CD14-positive monocyte (primary cell): ENCODE data around the gene LOXHD1. TPM values are rescaled to one million over a fixed set of nuclear protein-coding genes. Genes with fewer than 3 reads are reported as not detected.

Source experiments
- DNase-seq, 3 donors: peaks; one replicate each; pipeline ENCODE4 v3.0.0-alpha.2; 2011 to 2022
- H2AFZ ChIP-seq: 2 replicates; pipeline ENCODE4 v1.6.0; 2012; ENCODE audit warnings: mild to moderate bottlenecking, low read depth, low read length, inconsistent platforms; ENCODE audit not compliant: insufficient read depth, poor library complexity, severe bottlenecking
- H3K27ac ChIP-seq, 2 donors: 1 replicate in 1 of 2; 2 replicates in 1 of 2; pipeline ENCODE4 v1.5.1; 2012 to 2013; ENCODE audit warnings: low read length in 2 of 2, control low read depth in 1 of 2, inconsistent platforms in 1 of 2, low read depth in 1 of 2, mild to moderate bottlenecking in 1 of 2
- H3K27me3 ChIP-seq, 2 donors: one replicate each; pipeline versions ENCODE4 v1.6.0 to v1.6.1; 2011 to 2013; ENCODE audit warnings: low read length in 2 of 2; ENCODE audit not compliant: control insufficient read depth in 2 of 2, insufficient read depth in 2 of 2
- H3K36me3 ChIP-seq, 2 donors: replicated peaks in 1 of 2; 1 replicate in 1 of 2; 2 replicates in 1 of 2; pipeline versions ENCODE4 v1.5.1 to v1.6.1; 2012 to 2013; ENCODE audit warnings: low read length in 2 of 2, control low read depth in 1 of 2, inconsistent platforms in 1 of 2, mild to moderate bottlenecking in 1 of 2; ENCODE audit not compliant: insufficient read depth in 2 of 2, control insufficient read depth in 1 of 2
- H3K4me1 ChIP-seq, 2 donors: 1 replicate in 1 of 2; 2 replicates in 1 of 2; pipeline versions ENCODE4 v1.5.1 to v1.6.1; 2012 to 2013; ENCODE audit warnings: low read length in 2 of 2, control low read depth in 1 of 2, inconsistent platforms in 1 of 2, mild to moderate bottlenecking in 1 of 2, moderate library complexity in 1 of 2; ENCODE audit not compliant: insufficient read depth in 2 of 2, control insufficient read depth in 1 of 2
- H3K4me2 ChIP-seq: replicated peaks from 2 replicates; pipeline ENCODE3; 2012; ENCODE audit warnings: low read length, moderate library complexity, mild to moderate bottlenecking; ENCODE audit not compliant: poor library complexity, severe bottlenecking; ENCODE audit errors: extremely low read depth
- H3K4me3 ChIP-seq, 3 experiments: fragments of 200-600 bp in 1 of 3; sonication (generic) in 1 of 3; replicated peaks in 1 of 3; 1 replicate in 2 of 3; 2 replicates in 1 of 3; pipeline ENCODE4 v1.5.1; 2011 to 2013; ENCODE audit warnings: low read length in 3 of 3, mild to moderate bottlenecking in 3 of 3, control low read depth in 2 of 3, low read depth in 2 of 3, inconsistent platforms in 1 of 3, moderate library complexity in 1 of 3
- H3K79me2 ChIP-seq: 2 replicates; pipeline ENCODE4 v1.6.0; 2012; ENCODE audit warnings: mild to moderate bottlenecking, control low read depth, inconsistent platforms, low read length, moderate library complexity; ENCODE audit not compliant: insufficient read depth
- H3K9ac ChIP-seq: 2 replicates; pipeline ENCODE4 v1.6.0; 2017; ENCODE audit warnings: low read length, mild to moderate bottlenecking; ENCODE audit not compliant: insufficient read depth, poor library complexity, severe bottlenecking
- H3K9me3 ChIP-seq, 2 donors: replicated peaks in 1 of 2; 1 replicate in 1 of 2; 2 replicates in 1 of 2; pipeline versions ENCODE4 v1.5.1 to v1.6.1; 2012 to 2013; ENCODE audit warnings: low read length in 2 of 2, control low read depth in 1 of 2; ENCODE audit not compliant: control insufficient read depth in 1 of 2, insufficient read depth in 1 of 2
- H4K20me1 ChIP-seq: 2 replicates; pipeline ENCODE4 v1.6.0; 2012; ENCODE audit warnings: mild to moderate bottlenecking, low read length, control low read depth, moderate library complexity; ENCODE audit not compliant: insufficient read depth
- H3K27ac Mint-ChIP-seq, 7 donors: one replicate each; pipeline ENCODE4 v1.8.0; 2020; ENCODE audit warnings: mild to moderate bottlenecking in 7 of 7, mixed read lengths in 7 of 7, moderate library complexity in 6 of 7, inconsistent platforms in 2 of 7
- H3K27me3 Mint-ChIP-seq, 3 donors: one replicate each; pipeline ENCODE4 v1.8.0; 2021 to 2022; ENCODE audit warnings: low read depth in 3 of 3, mild to moderate bottlenecking in 3 of 3, mixed read lengths in 3 of 3, moderate library complexity in 3 of 3, inconsistent platforms in 1 of 3
- H3K36me3 Mint-ChIP-seq, 2 donors: one replicate each; pipeline ENCODE4 v1.8.0; 2020; ENCODE audit warnings: mixed read lengths in 2 of 2, inconsistent platforms in 1 of 2, mild to moderate bottlenecking in 1 of 2
- H3K4me1 Mint-ChIP-seq: one replicate; pipeline ENCODE4 v1.8.0; 2020; ENCODE audit warnings: mild to moderate bottlenecking, mixed read lengths
- H3K4me3 Mint-ChIP-seq, 2 donors: one replicate each; pipeline ENCODE4 v1.8.0; 2020; ENCODE audit warnings: mild to moderate bottlenecking in 2 of 2, mixed read lengths in 2 of 2, moderate library complexity in 1 of 2
- H3K9me3 Mint-ChIP-seq, 7 donors: one replicate each; pipeline ENCODE4 v1.8.0; 2020 to 2022; ENCODE audit warnings: mixed read lengths in 7 of 7, mild to moderate bottlenecking in 6 of 7, moderate library complexity in 6 of 7, inconsistent platforms in 2 of 7
- WGBS: methylation state at CpG from one replicate; pipeline ENCODE4 v1.1.5; 2013; ENCODE audit warnings: missing lambda C conversion rate; ENCODE audit not compliant: insufficient coverage; 5-methylcytosine and 5-hydroxymethylcytosine counted together
- intact Hi-C, 2 donors: fragments of 100-400 bp; cut with micrococcal nuclease; formaldehyde crosslinking; loops; one replicate each; pipeline versions ENCODE4 v1.15.0 to v1.15.1; 2023
- polyA plus RNA-seq, 3 donors: library from polyadenylated mRNA; depleted of rRNA in 1 of 3; unstranded in 2 of 3; stranded (reverse) in 1 of 3; fragments of 300-500 nt in 2 of 3; fragments of >200 nt in 1 of 3; fragmentation: Illumina TruSeq in 2 of 3; gene quantifications; 1 replicate in 2 of 3; 2 replicates in 1 of 3; pipeline ENCODE4 v1.2.3, GENCODE V29; 2012 to 2021
- TF ChIP-seq, protein P1 (sequence below): fragments of 200-600 bp; IDR thresholded peaks from one replicate; pipeline ENCODE4 v1.8.0; 2022; ENCODE audit warnings: antibody characterized with exemption, mild to moderate bottlenecking

LOXHD1 gene
- polyA plus RNA-seq, 3 donors, result 0.33 to 10.9 (median 0.61) TPM

GRCh38 chr18:46462523-46462922 is 194.5 kb downstream of the LOXHD1 start:
- no peaks in the 10 kb centered on the region for H4K20me1 ChIP-seq
- H3K27ac Mint-ChIP-seq, result no peak overlapping the region

DNA sequence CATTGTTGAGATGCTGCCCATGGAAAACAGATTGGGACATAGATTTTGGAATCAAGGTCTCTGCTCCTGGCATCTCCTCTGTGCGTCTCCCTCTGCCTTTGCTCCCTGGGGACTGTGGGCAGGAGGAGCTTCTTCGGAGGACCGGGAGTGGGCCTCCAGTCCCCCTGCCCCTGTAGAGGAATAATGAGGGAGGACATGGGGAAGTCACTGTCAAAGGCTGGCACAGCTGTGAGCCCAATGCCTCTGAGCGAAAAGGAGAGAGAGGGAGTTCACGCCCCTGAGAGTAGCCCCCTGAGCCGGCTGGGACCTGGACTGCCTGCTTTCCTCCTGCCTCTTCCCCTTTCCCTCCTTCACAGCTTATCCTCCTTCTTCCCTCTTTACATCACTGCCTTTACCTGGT is 195.0 kb downstream of the LOXHD1 start:
- Histone ChIP-seq H3K4me1 (no peaks in the 10 kb centered on the region), H3K9ac (no peak overlapping the region), H3K4me3 (no peak overlapping the region), H3K27me3 (no peaks in the 10 kb centered on the region), H4K20me1 (no peaks in the 10 kb centered on the region), H2AFZ (no peak overlapping the region), H3K36me3 (no peaks in the 10 kb centered on the region), H3K27ac (no peak overlapping the region), H3K4me2 (no peak overlapping the region), H3K79me2 (no peaks in the 10 kb centered on the region), H3K9me3 (no peaks in the 10 kb centered on the region)
- Mint-ChIP-seq H3K4me3 (no peak overlapping the region), H3K9me3 (peaks cover 0 to 1% (median 0%) of the 10 kb centered on the region in 7 donors), H3K36me3 (no peaks in the 10 kb centered on the region), H3K27ac (no peak overlapping the region), H3K27me3 (peaks cover 7 to 21% (median 12%) of the 10 kb centered on the region in 3 donors), H3K4me1 (no peaks in the 10 kb centered on the region)
- intact Hi-C loops, result no loop called here
- WGBS, result 82% methylated on average over 3 of the region's 6 CpGs
- TF ChIP-seq, protein P1, sequence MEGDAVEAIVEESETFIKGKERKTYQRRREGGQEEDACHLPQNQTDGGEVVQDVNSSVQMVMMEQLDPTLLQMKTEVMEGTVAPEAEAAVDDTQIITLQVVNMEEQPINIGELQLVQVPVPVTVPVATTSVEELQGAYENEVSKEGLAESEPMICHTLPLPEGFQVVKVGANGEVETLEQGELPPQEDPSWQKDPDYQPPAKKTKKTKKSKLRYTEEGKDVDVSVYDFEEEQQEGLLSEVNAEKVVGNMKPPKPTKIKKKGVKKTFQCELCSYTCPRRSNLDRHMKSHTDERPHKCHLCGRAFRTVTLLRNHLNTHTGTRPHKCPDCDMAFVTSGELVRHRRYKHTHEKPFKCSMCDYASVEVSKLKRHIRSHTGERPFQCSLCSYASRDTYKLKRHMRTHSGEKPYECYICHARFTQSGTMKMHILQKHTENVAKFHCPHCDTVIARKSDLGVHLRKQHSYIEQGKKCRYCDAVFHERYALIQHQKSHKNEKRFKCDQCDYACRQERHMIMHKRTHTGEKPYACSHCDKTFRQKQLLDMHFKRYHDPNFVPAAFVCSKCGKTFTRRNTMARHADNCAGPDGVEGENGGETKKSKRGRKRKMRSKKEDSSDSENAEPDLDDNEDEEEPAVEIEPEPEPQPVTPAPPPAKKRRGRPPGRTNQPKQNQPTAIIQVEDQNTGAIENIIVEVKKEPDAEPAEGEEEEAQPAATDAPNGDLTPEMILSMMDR, result no peak
- DNase-seq, result no peak

More at GRCh38 chr18:46462523-46462922, 194.5 kb downstream of the LOXHD1 start:
- Histone ChIP-seq H3K4me3 (no peak overlapping the region), H3K9me3 (no peaks in the 10 kb centered on the region), H3K4me1 (no peaks in the 10 kb centered on the region), H3K36me3 (no peaks in the 10 kb centered on the region), H3K9ac (no peak overlapping the region), H3K27me3 (no peaks in the 10 kb centered on the region), H3K4me2 (no peak overlapping the region), H2AFZ (no peak overlapping the region), H3K79me2 (no peaks in the 10 kb centered on the region), H3K27ac (no peak overlapping the region)
- DNase-seq, result no peak
- Mint-ChIP-seq H3K4me3 (no peak overlapping the region), H3K27me3 (peaks cover 7 to 23% (median 11%) of the 10 kb centered on the region in 3 donors), H3K9me3 (peaks cover 0 to 1% (median 0%) of the 10 kb centered on the region in 7 donors), H3K4me1 (no peaks in the 10 kb centered on the region), H3K36me3 (no peaks in the 10 kb centered on the region)
- WGBS, result 61% methylated on average over 6 of the region's 7 CpGs
- TF ChIP-seq, protein P1, result no peak
- intact Hi-C loops, result no loop called here
